ENCODE data around the gene TTC33. TPM values are rescaled to one million over a fixed set of nuclear protein-coding genes. Genes with fewer than 3 reads are reported as not detected.
"Not testable (repeated sequence)": the region's sequence is repeated elsewhere in the genome, so short reads cannot be mapped to it uniquely, and the experiment has no call there.

The TTC33 gene
- polyA plus RNA-seq, 12 donors, result 20.8 to 27.2 (median 22.5) TPM; not detected in 1

- DNase-seq, result no peak
Measured at GRCh38 chr5:40733434-40733833, 22.3 kb downstream of the TTC33 start.

- DNase-seq, result not testable (repeated sequence)
Measured at GRCh38 chr5:40722497-40722911, 33.3 kb downstream of the TTC33 start.

DNA sequence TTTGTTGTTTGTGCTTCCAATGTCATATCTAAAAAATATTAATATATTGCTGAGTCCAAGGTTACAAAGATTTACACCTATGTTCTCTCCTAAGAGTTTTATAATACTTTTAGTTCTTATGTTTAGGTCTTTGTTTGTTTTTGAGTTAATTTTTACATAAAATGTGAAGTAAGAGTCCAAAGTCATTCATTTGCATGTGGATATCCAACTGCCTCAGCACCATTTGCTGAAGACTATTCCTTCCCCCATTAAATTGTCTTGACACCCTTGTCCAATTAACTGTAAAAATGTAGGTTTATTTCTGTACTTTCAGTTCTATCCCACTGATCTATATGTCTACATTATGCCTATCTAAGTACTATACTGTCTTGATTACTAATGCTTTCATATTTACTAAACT, 35.7 kb downstream of the TTC33 start:
- DNase-seq, result no peak

- DNase-seq, result no peak
Measured at GRCh38 chr5:40717281-40717680, 38.5 kb downstream of the TTC33 start.

DNA sequence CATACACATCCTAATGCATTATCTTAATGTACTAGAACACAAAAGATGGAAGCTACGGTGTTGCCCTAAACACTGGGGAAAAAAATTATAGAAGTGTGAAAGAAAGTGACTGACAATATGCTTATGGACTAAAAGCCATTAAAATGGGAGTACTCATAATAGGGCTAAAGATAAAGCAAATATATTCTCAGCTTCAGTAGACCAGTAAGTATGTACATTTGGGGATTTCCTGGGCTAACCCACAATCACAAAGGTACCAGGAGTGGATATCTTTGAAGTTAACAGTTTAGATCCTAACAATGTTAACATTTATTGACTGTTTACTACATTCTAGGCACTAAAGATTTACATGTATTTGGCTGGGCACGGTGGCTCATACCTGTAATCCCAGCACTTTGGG, 39.2 kb downstream of the TTC33 start:
- no peak for DNase-seq

DNA sequence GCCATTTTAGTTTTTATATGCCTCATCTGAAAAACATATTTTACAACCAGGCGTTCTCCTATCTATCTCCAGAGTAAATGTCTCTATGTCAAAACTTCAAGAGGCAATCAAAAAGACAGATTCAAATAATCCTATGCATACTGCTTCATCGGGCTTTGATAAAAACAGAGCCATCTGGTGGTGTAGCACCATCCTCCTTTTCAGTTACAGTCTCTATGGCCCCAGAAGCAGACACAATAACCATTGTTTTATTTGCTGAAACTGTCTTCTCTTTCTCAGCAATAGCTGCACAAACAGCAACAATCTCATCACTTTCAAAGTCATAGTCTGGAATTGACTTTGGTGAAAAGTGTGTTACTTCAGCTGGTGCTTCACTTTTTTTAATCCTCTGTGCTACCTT, 39.8 kb downstream of the TTC33 start:
- no peak for DNase-seq

GRCh38 chr5:40714001-40714400, 41.8 kb downstream of the TTC33 start:
- no peak for DNase-seq

DNA sequence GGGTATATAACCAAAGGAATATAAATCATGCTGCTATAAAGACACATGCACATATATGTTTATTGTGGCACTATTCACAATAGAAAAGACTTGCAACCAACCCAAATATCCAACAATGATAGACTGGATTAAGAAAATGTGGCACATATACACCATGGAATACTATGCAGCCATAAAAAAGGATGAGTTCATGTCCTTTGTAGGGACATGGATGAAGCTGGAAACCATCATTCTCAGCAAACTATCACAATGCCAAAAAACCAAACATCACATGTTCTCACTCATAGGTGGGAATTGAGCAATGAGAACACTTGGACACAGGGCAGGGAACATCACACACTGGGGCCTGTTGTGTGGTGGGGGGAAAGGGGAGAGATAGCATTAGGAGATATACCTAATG, 45.2 kb downstream of the TTC33 start:
- DNase-seq, result not testable (repeated sequence)

DNA sequence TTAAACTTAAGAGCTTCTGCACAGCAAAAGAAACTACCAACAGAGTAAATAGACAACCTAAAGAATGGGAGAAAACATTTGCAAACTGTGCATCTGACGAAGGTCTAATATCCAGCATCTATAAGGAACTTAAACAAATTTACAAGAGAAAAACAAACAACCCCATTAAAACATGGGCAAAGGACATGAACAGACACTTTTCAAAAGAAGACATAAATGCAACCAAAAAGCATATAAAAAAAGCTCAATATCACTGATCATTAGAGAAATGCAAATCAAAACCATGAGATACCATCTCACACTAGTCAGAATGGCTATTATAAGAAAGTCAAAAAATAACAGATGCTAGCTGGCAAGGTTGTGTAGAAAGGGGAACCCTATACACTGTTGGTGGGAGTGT, 50.3 kb downstream of the TTC33 start:
- DNase-seq, result not testable (repeated sequence)

- not testable (repeated sequence) for DNase-seq
Measured at GRCh38 chr5:40702027-40702426, 53.7 kb downstream of the TTC33 start.

- DNase-seq, result no peak
Measured at GRCh38 chr5:40700116-40700782, 55.5 kb downstream of the TTC33 start.

GRCh38 chr5:40694433-40694832, 61.3 kb downstream of the TTC33 start:
- no peak for DNase-seq

DNA sequence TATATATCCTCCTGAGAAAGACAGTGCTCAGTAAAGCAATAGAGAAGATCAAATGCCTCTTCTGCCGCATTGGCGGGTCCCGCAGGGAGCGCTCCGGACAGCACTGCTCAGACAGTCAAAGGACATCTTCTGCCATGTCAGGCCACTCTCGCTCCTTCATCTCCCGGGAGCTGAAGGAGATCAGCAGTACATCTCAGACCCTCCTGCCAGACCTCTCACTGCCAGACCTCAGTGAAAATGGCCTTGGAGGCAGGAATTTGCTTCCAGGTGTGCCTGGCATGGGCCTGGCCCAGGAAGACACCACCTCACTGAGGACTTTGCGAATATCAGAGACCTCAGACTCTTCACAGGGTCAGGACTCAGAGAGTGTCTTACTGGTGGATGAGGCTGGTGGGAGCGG, 63.9 kb downstream of the TTC33 start:
- no peak for DNase-seq

DNA sequence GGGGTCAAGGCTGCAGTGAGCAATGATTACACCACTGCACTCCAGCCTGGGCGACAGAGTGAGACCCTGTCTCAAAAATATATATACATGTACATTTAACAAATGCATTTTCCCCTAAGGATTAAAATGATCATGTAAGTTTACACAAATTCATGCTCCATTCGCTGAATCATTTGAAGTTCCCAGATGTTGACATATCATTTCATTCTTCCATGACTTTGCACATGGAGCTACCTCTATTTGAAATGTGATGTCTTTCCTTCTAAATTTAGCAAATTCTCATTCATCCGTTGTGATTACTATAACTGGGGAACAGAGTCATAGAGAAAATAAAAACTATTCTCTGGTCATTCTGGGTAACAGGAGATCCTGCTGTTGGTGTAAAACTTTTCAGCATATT, 65.5 kb downstream of the TTC33 start:
- no peak for DNase-seq

DNA sequence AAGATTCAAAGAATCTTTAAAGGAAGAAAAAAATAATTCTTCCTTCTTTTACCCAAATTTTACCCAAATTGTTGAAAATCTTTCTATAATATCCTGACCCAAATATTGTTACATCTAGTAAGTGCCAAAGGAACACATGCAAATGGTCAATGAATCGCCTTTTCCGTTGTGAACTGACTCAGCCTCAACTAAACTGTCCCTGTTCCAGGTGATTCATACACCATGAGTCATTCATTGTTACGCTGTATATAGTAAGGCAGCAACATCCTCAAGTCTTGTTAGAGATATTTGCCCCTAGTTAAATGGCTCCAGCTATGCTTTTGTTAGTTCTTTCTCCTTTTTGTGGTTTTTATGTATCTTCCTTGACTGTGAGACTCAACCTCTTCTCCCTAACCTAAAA, 66.3 kb downstream of the TTC33 start:
- peak; percentile 76 for DNase-seq

GRCh38 chr5:40688996-40689395, 66.8 kb downstream of the TTC33 start:
- no peak for DNase-seq

- DNase-seq, result peak; percentile 93
Measured at GRCh38 chr5:40688127-40688761, 67.5 kb downstream of the TTC33 start.

DNA sequence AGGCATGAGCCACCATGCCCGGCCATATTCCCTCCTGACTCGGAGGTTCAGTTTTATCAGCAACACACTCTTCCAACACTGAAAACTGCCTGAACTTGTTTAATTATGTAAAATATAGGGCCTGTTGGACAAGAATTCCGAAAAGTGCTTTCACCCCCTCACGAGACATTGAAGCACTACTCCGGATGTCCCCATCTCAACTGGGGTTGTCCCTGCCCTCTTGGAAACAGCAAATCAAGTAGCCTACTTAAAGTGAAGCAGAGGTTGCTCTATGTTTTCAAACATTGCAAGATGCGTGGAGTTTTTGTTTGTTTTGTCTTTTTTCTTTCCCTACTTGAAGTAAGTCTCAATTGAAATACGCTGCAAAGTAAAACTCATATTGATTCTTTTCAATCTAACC, 68.4 kb downstream of the TTC33 start:
- no peak for DNase-seq

GRCh38 chr5:40685976-40686486, 69.7 kb downstream of the TTC33 start:
- DNase-seq, result no peak

GRCh38 chr5:40685193-40685592, 70.6 kb downstream of the TTC33 start:
- DNase-seq, result no peak

DNA sequence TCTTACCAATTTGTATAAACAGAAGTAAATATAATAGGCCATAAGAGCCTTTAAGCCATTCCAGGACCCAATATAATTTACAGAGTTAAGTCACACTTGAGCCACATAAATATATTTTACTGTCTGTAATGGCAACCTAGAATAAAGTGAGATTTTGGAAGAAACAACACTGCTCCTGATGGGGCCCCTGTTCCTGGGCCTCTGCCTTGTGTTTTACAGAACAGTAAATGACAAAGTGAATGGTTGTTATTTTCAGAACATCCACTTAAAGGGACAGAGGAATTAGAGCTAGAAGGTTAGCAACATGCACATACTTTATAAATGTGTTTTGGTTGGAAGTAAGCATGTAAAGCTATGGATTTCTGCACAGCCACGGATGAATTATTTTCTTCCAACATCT, 72.5 kb downstream of the TTC33 start:
- DNase-seq, result no peak

GRCh38 chr5:40682154-40683017, 73.4 kb downstream of the TTC33 start:
- DNase-seq, result no peak

Data from muscle of arm (tissue), 12 donors.